NCI-H345 (cell line): Measurements from ENCODE around the gene SLC12A7.
"Not testable (repeated sequence)": the region's sequence is repeated elsewhere in the genome, so short reads cannot be mapped to it uniquely, and the experiment has no call there.

ENCODE experiments used
- DNase-seq: peaks from one replicate; lab custom pipeline; 2025; lab: John Stamatoyannopoulos, UW

Gene SLC12A7

GRCh38 chr5:1035421-1036405 lies 76.2 kb downstream of the SLC12A7 start:
- DNase-seq: no peak

- DNase-seq: no peak
These were observed 76.9 kb downstream of the SLC12A7 start for GRCh38 chr5:1034986-1035385.

- DNase-seq: no peak
These were observed 77.4 kb downstream of the SLC12A7 start for GRCh38 chr5:1034421-1034905.

GRCh38 chr5:1033606-1034420 lies 78.0 kb downstream of the SLC12A7 start:
- DNase-seq: no peak

- no peak for DNase-seq
These were observed 78.7 kb downstream of the SLC12A7 start for GRCh38 chr5:1033178-1033577.

- DNase-seq: no peak
These were observed 79.3 kb downstream of the SLC12A7 start for GRCh38 chr5:1032551-1033027.

GRCh38 chr5:1032011-1032410 lies 79.9 kb downstream of the SLC12A7 start:
- no peak for DNase-seq

GRCh38 chr5:1031306-1031959 lies 80.4 kb downstream of the SLC12A7 start:
- DNase-seq: no peak

GRCh38 chr5:1030801-1031271 lies 81.0 kb downstream of the SLC12A7 start:
- DNase-seq: no peak

GRCh38 chr5:1029945-1030625 lies 81.8 kb downstream of the SLC12A7 start:
- DNase-seq: no peak

GRCh38 chr5:1029282-1029944 lies 82.5 kb downstream of the SLC12A7 start:
- DNase-seq: no peak

- no peak for DNase-seq
These were observed 83.2 kb downstream of the SLC12A7 start for GRCh38 chr5:1028481-1029281.

GRCh38 chr5:1027631-1028441 lies 84.0 kb downstream of the SLC12A7 start:
- DNase-seq: no peak

GRCh38 chr5:1026700-1027621 lies 84.9 kb downstream of the SLC12A7 start:
- DNase-seq: no peak

- DNase-seq: not testable (repeated sequence)
These were observed 89.9 kb downstream of the SLC12A7 start for GRCh38 chr5:1021969-1022336.

GRCh38 chr5:1021136-1021968 lies 90.5 kb downstream of the SLC12A7 start:
- DNase-seq: no peak

GRCh38 chr5:1020452-1020961 lies 91.4 kb downstream of the SLC12A7 start:
- DNase-seq: no peak
